ENCODE measurements around the gene FGD6. TPM values are rescaled to one million over a fixed set of nuclear protein-coding genes. Genes with fewer than 3 reads are reported as not detected.
"Not testable (repeated sequence)": the region's sequence is repeated elsewhere in the genome, so short reads cannot be mapped to it uniquely, and the experiment has no call there.

The FGD6 gene
- total RNA-seq, 1 donor from 2014 or later = 33.9 TPM

DNA sequence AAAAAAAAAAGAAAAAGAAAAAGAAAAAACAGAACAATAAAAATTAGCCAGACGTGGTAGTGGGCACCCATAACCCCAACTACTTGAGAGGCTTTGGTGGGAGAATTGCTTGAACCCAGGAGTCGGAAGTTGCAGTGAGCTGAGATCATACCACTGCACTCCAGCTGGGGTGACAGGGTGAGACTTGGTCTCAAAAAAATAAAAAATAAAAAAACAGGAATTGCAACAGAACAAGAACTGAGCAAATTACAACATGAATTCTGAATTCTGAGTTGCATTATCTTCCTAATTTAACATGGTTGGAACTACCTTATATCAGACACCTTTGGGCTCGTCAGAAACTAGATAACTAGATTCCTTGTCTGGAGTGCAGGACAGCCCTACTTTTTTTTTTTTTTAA, 90.5 kb downstream of the FGD6 start:
- DNase-seq (ENCODE audit: low read depth) = no peak

GRCh38 chr12:95126076-95126475, 91.2 kb downstream of the FGD6 start:
- no peak for DNase-seq (ENCODE audit: low read depth)

DNA sequence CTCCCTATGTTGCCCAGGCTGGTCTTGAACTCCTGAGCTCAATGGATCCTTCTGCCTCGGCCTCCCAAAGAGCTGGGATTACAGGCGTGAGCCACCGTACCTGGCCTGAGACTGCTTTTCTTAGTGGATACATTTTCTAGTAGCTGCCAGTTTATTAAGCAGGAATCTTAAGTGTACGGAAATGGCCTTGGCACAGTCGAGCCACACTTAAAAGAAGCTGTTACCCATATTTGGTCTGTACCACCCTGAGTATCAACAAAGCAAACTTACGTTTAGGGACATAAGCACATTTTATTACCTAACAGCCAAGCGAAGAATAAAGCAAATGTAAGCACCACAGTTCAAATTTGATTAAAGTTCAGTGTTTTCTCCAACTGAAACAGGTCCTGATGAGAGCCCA, 93.2 kb downstream of the FGD6 start:
- DNase-seq (ENCODE audit: low read depth) = no peak

GRCh38 chr12:95118788-95119179, 98.5 kb downstream of the FGD6 start:
- peak; percentile 67 for DNase-seq (ENCODE audit: low read depth)

GRCh38 chr12:95118138-95118787, 99.0 kb downstream of the FGD6 start:
- peak; percentile 97 for DNase-seq (ENCODE audit: low read depth)

- peak; percentile 91 for DNase-seq (ENCODE audit: low read depth)
Observed at GRCh38 chr12:95117178-95117599, 100.1 kb downstream of the FGD6 start.

- DNase-seq (ENCODE audit: low read depth) = peak; percentile 89
Observed at GRCh38 chr12:95116773-95117172, 100.5 kb downstream of the FGD6 start.

- DNase-seq (ENCODE audit: low read depth) = peak; percentile 63
Observed at GRCh38 chr12:95116341-95116740, 100.9 kb downstream of the FGD6 start.

GRCh38 chr12:95115641-95116040, 101.6 kb downstream of the FGD6 start:
- DNase-seq (ENCODE audit: low read depth) = no peak

- peak; percentile 68 for DNase-seq (ENCODE audit: low read depth)
Observed at GRCh38 chr12:95114766-95115405, 102.4 kb downstream of the FGD6 start.

GRCh38 chr12:95107362-95107761, 109.9 kb downstream of the FGD6 start:
- no peak for DNase-seq (ENCODE audit: low read depth)

GRCh38 chr12:95105540-95105939, 111.7 kb downstream of the FGD6 start:
- no peak for DNase-seq (ENCODE audit: low read depth)

DNA sequence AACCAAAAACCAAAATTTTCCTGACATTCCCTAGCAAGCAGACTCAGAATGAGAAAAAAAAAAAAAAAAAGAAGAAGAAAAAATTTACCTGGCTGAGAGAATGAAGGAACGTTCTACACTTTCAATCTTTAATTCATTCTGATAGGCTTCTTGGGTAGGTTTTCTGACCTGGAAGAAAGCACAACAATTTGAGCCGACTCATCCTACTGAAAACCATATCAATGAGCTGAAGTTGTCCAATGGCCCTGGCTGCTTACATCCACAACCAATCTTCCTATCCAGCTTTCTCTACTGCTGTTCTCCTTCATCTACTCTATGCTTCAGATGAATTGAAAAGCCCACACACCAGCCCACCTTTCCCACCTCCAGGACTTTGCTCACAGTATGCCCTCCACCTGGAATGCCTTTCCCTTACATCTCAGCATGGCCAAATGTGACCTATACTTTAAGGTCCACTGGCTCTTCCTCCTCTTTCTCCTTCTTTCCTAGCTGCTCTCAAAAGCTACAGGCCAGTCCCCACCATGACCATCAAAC, 112.3 kb downstream of the FGD6 start:
- no peak for DNase-seq (ENCODE audit: low read depth)

DNA sequence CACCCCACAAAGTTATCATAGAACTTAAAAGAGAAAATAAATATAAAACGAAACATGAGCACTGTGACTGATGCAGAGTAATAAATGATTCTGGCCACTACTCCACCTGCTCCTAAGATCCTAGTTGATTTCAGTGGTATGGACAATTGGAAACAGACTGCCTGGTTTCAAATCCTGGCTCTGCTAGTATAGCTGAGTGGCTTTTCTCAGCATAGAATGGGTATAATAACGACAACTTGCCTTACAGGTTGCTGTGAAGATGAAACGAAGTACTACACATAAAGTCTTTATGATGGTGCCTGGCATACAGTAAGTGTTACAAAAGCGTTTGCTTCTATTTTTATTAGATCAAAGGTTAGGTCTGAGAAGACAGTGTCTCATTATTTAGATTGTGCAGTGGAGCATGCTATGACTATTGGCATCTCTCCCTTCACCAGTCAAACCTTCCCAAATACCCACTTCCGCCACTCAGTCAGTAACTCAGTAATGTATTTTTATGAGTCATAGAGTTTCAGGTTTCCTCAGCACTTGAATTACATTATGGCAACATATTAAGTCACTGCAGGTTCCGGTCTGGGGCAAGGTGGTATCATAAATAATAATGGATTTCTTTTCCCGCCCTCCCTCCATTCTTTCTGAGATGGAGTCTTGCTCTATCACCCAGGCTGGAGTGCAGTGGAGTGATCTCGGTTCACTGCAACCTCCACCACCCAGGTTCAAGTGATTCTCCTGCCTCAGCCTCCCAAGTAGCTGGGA, 114.2 kb downstream of the FGD6 start:
- DNase-seq (ENCODE audit: low read depth) = peak; percentile 98

DNA sequence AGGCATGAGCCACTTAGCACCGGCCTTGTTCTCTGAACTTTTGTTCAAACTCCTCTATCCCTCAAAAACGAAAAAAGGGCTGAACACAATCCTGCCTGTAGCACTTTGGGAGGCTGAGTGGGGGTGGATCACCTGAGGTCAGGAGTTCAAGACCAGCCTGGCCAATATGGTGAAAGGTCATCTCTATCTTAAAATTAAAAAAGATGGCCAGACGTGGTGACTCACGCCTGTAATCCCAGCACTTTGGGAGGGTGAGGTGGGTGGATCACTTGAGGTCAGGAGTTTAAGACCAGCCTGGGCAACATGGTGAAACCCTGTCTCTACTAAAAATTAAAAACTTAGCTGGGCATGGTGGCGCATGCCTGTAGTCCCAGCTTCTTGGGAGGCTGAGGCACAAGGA, 115.3 kb downstream of the FGD6 start:
- not testable (repeated sequence) for DNase-seq (ENCODE audit: low read depth)

- DNase-seq (ENCODE audit: low read depth) = no peak
Observed at GRCh38 chr12:95100264-95101190, 116.7 kb downstream of the FGD6 start.

- DNase-seq (ENCODE audit: low read depth) = peak; percentile 47
Observed at GRCh38 chr12:95099270-95099790, 117.9 kb downstream of the FGD6 start.

GRCh38 chr12:95096852-95097251, 120.4 kb downstream of the FGD6 start:
- no peak for DNase-seq (ENCODE audit: low read depth)

- DNase-seq (ENCODE audit: low read depth) = no peak
Observed at GRCh38 chr12:95096378-95096777, 120.9 kb downstream of the FGD6 start.

GRCh38 chr12:95095866-95096265, 121.4 kb downstream of the FGD6 start:
- DNase-seq (ENCODE audit: low read depth) = not testable (repeated sequence)

DNA sequence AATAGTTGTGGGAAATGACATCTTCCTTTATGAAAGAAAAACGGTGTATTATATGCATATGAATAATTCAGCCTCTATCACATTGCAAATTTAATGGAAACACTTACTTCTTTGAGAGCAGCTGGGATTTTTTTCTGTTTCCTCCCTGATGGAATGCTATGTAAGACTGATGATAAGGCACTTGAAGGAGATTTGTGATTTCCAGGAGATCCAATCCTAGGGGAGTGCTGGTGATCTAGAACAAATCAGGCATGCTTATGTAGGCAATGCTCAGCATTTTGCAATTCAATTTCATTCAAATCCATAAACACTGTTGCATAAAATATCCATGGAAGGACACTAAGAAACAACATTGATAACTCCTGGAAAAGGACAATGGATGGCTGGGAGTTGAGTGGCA, 127.8 kb downstream of the FGD6 start:
- DNase-seq (ENCODE audit: low read depth) = no peak
